MCF 10A (cell line): Measurements from ENCODE around the gene TRPM6. TPM values are rescaled to one million over a fixed set of nuclear protein-coding genes. Genes with fewer than 3 reads are reported as not detected.

Experiments
- BruUV-seq: library from RNA; stranded (reverse); fragments of 400-500 nt; replicated peaks from 2 replicates; lab custom pipeline; 2021; lab: Mats Ljungman, UMichigan
- CTCF ChIA-PET: fragments of 300-600 bp; sonication (Branson Sonifier 250); formaldehyde crosslinking; extraction: SDS; loops from one replicate; lab custom pipeline; 2021; ENCODE audit warnings: antibody characterized with exemption, inconsistent platforms; lab: Yijun Ruan, JAX
- POLR2A ChIA-PET: fragments of 300-600, 350-650 bp; sonication (Branson Sonifier 250); formaldehyde crosslinking; extraction: SDS; loops from one replicate; lab custom pipeline; 2020; ENCODE audit warnings: antibody characterized with exemption, inconsistent platforms; lab: Yijun Ruan, JAX
- DNase-seq: peaks from one replicate; pipeline ENCODE4 v3.0.0-alpha.2; 2018; ENCODE audit not compliant: unreplicated experiment
- H3K27ac Mint-ChIP-seq: one replicate; pipeline ENCODE4 v1.8.0; 2022; ENCODE audit warnings: mild to moderate bottlenecking, low read depth, mixed read lengths; ENCODE audit not compliant: unreplicated experiment
- H3K27me3 Mint-ChIP-seq: one replicate; pipeline ENCODE4 v1.8.0; 2022; ENCODE audit warnings: mixed read lengths; ENCODE audit not compliant: insufficient read depth, unreplicated experiment
- H3K36me3 Mint-ChIP-seq: one replicate; pipeline ENCODE4 v1.8.0; 2022; ENCODE audit warnings: mild to moderate bottlenecking, moderate library complexity, mixed read lengths; ENCODE audit not compliant: insufficient read depth, unreplicated experiment
- H3K4me1 Mint-ChIP-seq: one replicate; pipeline ENCODE4 v1.8.0; 2022; ENCODE audit warnings: mixed read lengths; ENCODE audit not compliant: insufficient read depth, unreplicated experiment
- H3K4me3 Mint-ChIP-seq: one replicate; pipeline ENCODE4 v1.8.0; 2022; ENCODE audit warnings: mild to moderate bottlenecking, moderate library complexity, mixed read lengths; ENCODE audit not compliant: unreplicated experiment
- H3K9me3 Mint-ChIP-seq: one replicate; pipeline ENCODE4 v1.8.0; 2022; ENCODE audit warnings: mixed read lengths; ENCODE audit not compliant: unreplicated experiment
- CTCF ChIP-seq: fragments of 200-600 bp; IDR thresholded peaks from one replicate; pipeline ENCODE4 v1.8.0; 2022; ENCODE audit warnings: antibody characterized with exemption, mild to moderate bottlenecking; ENCODE audit not compliant: unreplicated experiment
- intact Hi-C: fragments of 100-400 bp; cut with micrococcal nuclease; formaldehyde crosslinking; loops from 2 replicates; pipeline ENCODE4 v1.14.1; 2022
- total RNA-seq: library from RNA; stranded (reverse); gene quantifications from 2 replicates; pipeline ENCODE4 v1.2.3, GENCODE V29; 2022

Gene TRPM6
- total RNA-seq, 1 experiment from 2014 or later, result not detected

- ChIA-PET POLR2A (no interaction called here), CTCF (no interaction called here)
- intact Hi-C loops, result no loop called here
- peaks cover 76% of the 10 kb centered on the region for H3K27me3 Mint-ChIP-seq
- H3K36me3 Mint-ChIP-seq, result no peaks in the 10 kb centered on the region
- no peaks in the 10 kb centered on the region for H3K4me1 Mint-ChIP-seq
- no peak for TF ChIP-seq CTCF
- no peak overlapping the region for H3K4me3 Mint-ChIP-seq
- DNase-seq, result no peak
- H3K27ac Mint-ChIP-seq, result no peak overlapping the region
- no peaks in the 10 kb centered on the region for H3K9me3 Mint-ChIP-seq
- BruUV-seq, result no TSS peak
Measured at GRCh38 chr9:74697535-74697934, 190.2 kb downstream of the TRPM6 start.

- no peak overlapping the region for H3K27ac Mint-ChIP-seq
- ChIA-PET POLR2A (no interaction called here), CTCF (no interaction called here)
- no TSS peak for BruUV-seq
- intact Hi-C loops, result no loop called here
- DNase-seq, result no peak
- no peaks in the 10 kb centered on the region for H3K36me3 Mint-ChIP-seq
- peaks cover 77% of the 10 kb centered on the region for H3K27me3 Mint-ChIP-seq
- no peak overlapping the region for H3K4me3 Mint-ChIP-seq
- H3K4me1 Mint-ChIP-seq, result no peaks in the 10 kb centered on the region
- no peak for TF ChIP-seq CTCF
- no peaks in the 10 kb centered on the region for H3K9me3 Mint-ChIP-seq
Measured at GRCh38 chr9:74696520-74696919, 191.2 kb downstream of the TRPM6 start.

GRCh38 chr9:74691058-74691457 lies 196.7 kb downstream of the TRPM6 start:
- H3K4me3 Mint-ChIP-seq, result no peak overlapping the region
- CTCF ChIA-PET, result no interaction called here
- TF ChIP-seq CTCF, result no peak
- intact Hi-C loops, result no loop called here
- no peaks in the 10 kb centered on the region for H3K36me3 Mint-ChIP-seq
- no peak for DNase-seq
- H3K4me1 Mint-ChIP-seq, result no peaks in the 10 kb centered on the region
- BruUV-seq, result no TSS peak
- no peak overlapping the region for H3K27ac Mint-ChIP-seq
- H3K9me3 Mint-ChIP-seq, result no peaks in the 10 kb centered on the region
- POLR2A ChIA-PET, result no interaction called here
- H3K27me3 Mint-ChIP-seq, result peaks cover 87% of the 10 kb centered on the region

DNA sequence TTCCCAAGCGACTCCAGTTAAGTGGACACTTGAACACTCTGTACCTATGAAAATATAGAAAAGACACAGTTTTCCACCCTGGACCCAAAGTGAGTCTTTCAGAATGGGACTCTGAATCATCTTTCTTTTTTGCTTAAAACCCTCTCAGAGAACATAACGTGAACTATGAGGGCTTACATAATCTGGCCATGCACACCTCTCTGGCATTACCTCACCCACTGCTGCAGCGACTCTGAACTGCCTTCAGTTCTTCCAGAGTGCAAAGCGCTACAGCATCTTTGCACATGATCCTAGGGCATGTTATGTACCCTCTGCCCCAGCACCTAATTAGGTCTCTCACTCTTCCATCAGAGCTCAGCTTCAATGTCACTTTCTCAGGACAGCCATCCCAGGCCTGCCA lies 204.4 kb downstream of the TRPM6 start:
- peaks cover 53% of the 10 kb centered on the region for H3K27me3 Mint-ChIP-seq
- intact Hi-C loops, result no loop called here
- no peaks in the 10 kb centered on the region for H3K9me3 Mint-ChIP-seq
- H3K4me1 Mint-ChIP-seq, result no peaks in the 10 kb centered on the region
- no TSS peak for BruUV-seq
- H3K4me3 Mint-ChIP-seq, result no peak overlapping the region
- DNase-seq, result no peak
- no peak for TF ChIP-seq CTCF
- H3K27ac Mint-ChIP-seq, result no peak overlapping the region
- no peaks in the 10 kb centered on the region for H3K36me3 Mint-ChIP-seq
- ChIA-PET CTCF (no interaction called here), POLR2A (no interaction called here)
